Medulla oblongata (tissue), 1 donor: Measurements from ENCODE around the gene GLRA1.
"Not testable (repeated sequence)": the region's sequence is repeated elsewhere in the genome, so short reads cannot be mapped to it uniquely, and the experiment has no call there.

Experiments used
- DNase-seq: peaks from one replicate; pipeline ENCODE4 v3.0.0-alpha.2; 2015; ENCODE audit errors: extremely low spot score

The GLRA1 gene

GRCh38 chr5:151820271-151820670, 104.4 kb downstream of the GLRA1 start:
- DNase-seq = no peak

GRCh38 chr5:151819830-151820229, 104.8 kb downstream of the GLRA1 start:
- no peak for DNase-seq

GRCh38 chr5:151815051-151815450, 109.6 kb downstream of the GLRA1 start:
- no peak for DNase-seq

DNA sequence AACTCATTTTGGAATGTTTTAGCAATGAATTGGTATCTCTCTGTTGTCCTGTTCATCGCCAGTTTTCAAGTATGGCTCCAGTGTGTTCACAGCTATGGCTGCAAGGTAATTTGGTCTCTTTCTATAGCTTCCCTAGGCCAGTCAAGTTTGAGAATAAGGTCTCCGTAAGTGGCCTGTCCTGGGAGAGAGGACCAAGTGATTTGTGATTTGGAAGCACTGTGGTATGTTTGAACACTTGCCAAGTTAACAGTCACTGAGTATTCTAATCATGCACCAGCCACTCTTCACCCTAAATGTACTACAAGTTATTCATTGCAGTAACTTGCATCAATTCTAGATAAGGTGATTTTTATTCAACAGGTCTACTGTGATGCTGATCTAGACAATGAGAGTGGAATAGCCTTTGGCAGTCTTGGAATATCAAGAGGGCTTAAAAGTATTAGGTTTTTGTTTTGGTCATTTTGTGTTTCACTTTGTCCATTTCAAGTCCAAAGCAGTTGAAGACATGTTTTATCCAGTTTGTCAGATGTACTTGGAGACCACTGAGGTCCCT, 111.8 kb downstream of the GLRA1 start:
- DNase-seq = peak; percentile 47

GRCh38 chr5:151811593-151812321, 112.9 kb downstream of the GLRA1 start:
- peak; percentile 44 for DNase-seq

DNA sequence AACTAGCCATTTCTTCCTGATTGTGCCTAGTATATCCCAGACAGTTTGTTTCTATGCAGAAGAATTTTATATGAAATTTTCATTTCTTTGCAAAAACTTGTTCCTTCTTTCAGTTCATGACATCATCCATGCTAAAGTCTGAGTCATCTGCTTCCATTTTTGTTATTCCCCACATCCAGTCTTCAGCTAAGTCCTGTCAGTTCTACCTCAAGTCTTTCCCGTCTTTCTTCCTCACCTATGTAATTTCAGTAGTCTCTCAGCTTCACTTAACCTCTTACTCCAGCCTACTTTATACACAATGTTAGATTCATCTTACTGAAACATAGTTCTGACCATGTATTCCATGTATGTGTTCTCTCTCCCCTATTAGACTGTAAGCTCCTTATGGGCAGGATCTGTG, 113.8 kb downstream of the GLRA1 start:
- DNase-seq = no peak

DNA sequence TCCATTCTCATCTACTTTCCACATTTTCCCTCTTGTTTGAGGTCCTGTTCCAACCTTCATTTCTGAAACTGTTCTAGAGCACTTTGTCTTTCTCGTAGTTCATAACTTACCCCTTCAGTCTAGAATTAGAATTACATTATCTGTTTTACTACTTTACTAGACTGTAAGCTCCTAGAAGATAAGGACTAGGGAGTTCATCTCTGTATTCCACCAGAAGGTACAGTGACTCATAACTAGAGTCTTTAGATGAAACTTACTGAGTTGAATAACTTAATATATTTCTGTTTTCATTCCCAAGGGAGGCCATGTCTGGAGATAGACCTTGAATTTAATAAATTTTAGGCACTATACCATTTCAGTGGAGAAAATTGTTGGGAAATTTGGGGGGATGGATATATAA, 114.2 kb downstream of the GLRA1 start:
- no peak for DNase-seq

DNA sequence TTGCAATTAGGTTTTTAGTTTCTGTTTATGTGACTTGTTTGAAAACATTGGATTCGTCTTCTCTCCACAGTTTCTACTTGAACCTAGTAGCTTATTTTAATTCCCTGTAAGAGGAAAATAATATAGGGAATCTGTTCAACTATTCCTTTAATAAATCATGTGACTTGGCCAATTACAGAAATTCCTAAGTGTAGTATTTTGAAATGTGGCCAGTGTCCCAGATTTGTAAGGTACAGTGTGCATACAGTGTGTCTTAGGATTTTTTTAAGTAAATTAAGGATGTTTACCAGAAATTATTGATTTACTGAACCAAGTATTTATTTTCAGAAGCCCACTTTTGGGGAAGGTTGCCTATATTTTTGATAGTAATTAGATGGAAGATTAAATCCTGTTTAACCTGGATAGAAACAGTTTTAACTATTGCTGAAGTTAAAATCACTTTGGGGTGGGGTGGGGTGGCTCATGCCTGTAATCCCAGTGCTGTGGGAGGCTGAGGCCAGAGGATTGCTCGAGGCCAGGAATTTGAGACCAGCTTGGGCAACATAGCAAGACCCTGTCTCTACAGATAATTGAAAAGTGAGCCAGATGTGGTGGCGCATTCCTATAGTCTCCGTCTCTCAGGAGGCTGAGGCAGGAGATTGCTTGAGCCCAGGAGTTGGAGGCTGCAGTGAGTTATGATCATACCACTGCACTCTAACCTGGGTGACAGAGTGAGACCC, 116.0 kb downstream of the GLRA1 start:
- no peak for DNase-seq

- DNase-seq = no peak
These were observed 119.0 kb downstream of the GLRA1 start for GRCh38 chr5:151805414-151806223.

DNA sequence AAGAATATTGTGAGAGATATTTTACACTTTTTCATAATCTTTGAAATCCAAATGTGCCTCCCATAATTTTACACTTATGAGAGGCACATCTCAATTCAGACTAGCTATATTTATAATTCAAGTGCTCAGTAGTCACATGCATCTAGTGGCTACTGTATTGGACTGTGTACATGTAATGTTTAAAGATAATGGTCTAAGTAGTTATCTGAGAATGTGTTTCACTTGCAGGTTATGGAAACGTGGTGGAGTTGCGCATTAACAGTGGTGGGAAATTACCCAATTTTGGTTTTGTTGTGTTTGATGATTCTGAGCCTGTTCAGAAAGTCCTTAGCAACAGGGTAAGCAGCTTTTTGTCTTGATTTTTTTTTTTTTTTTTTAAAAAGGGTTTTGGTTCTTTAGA, 124.1 kb downstream of the GLRA1 start:
- DNase-seq = no peak

- no peak for DNase-seq
These were observed 125.2 kb downstream of the GLRA1 start for GRCh38 chr5:151799407-151799806.

DNA sequence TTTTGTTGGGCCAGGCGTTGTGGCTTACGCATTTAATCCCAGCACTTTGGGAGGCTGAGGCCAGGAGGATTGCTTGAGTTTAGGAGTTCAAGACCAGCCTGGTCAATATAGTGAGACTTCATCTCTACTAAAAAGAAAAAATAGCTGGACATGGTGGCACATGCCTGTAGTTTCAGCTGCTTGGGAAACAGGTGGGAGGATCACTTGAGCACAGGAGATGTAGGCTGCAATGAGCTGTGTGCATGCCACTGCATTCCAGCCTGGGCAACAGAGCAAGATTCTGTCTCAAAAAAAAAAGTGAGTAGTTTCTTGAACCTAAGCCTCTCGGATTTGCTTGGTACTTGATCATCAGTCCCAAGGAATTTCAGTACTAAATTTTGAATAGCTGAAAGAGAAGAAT, 126.0 kb downstream of the GLRA1 start:
- DNase-seq = no peak

GRCh38 chr5:151795426-151795825, 129.2 kb downstream of the GLRA1 start:
- DNase-seq = no peak

DNA sequence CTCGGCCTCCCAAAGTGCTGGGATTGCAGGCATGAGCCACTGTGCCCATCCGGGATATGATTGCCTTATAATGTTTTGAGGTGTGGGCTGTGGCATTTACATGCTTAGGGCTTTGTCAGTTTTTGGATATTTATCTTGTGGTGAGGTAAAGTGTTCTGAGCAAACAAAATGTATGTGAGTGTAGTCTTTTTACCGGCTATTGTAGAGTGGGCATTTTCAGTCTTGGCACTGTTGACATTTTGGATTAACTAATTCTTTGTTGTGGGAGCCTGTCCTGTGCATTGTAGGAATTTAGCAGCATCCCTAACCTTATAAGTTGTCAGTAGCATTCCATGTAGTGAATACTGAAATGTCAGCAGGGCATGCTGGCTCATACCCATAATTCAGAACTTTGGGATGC, 131.3 kb downstream of the GLRA1 start:
- DNase-seq = no peak

GRCh38 chr5:151787817-151788216, 136.8 kb downstream of the GLRA1 start:
- no peak for DNase-seq

GRCh38 chr5:151786468-151786867, 138.2 kb downstream of the GLRA1 start:
- DNase-seq = no peak

DNA sequence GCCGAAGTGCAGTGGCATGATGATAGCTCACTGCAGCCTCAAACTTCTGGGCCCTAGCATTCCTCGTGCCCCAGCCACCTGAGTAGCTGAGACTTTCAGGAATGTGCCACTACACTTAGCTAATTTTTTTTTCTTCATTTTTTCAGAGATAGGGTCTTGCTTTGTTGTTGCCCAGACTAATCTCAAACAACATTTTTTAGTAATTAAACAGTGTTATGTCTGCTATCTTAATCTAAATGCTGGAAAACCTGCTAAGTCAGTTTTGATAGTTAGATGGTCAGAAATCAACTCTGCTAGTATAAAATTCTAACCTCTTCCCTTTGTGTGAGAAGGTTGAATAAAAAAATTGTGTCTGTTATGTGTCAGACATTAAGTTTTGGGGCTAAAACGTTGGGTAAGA, 140.5 kb downstream of the GLRA1 start:
- no peak for DNase-seq

GRCh38 chr5:151783664-151784063, 141.0 kb downstream of the GLRA1 start:
- not testable (repeated sequence) for DNase-seq

DNA sequence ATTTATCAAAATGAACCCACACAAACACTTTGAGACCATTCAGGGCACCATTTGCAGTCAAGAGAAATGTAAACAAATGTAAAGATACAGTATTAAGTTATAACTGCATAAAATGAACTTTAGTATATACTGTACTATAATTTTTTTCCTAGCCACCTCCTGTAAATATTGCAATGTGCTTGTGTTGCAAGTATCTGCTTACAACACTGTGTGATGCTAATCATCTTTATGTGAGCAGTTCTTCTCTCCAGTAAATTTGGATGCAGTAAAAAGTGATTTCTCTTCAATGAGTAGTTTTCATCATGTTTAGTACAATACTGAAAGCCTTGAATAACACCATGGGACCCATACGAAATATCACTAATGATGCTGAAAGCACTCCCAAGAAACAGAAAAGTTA, 143.4 kb downstream of the GLRA1 start:
- no peak for DNase-seq

GRCh38 chr5:151780348-151780747, 144.3 kb downstream of the GLRA1 start:
- no peak for DNase-seq

GRCh38 chr5:151779531-151780125, 145.0 kb downstream of the GLRA1 start:
- no peak for DNase-seq
